ENCODE data around the gene VEZF1. TPM values are rescaled to one million over a fixed set of nuclear protein-coding genes. Genes with fewer than 3 reads are reported as not detected.

The VEZF1 gene
- total RNA-seq, 1 donor, result 51.8 TPM

DNA sequence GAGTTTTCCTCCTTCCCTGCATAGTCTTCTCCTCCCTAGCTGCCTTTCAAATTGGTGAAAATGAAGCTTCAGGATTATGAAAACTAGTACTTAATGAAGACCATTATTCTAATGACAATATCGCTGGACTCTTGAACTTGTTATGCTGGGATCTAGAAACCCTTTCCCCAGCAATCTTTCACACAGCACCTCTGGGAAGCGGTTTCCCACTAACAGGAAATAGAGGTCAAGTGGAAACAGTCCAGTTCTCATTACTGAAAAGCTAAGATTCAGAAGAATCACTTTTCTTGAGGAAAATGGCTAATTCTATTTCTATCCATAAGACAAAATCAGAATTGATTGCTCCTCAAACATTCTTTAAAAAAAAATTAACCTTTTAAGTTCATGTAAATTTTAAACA lies 2.0 kb upstream of the VEZF1 start:
- H3K4me3 ChIP-seq (ENCODE audit: low read depth, low read length), result no peak overlapping the region
- DNase-seq (ENCODE audit: low read depth), result no peak
- TF ChIP-seq, protein P1, sequence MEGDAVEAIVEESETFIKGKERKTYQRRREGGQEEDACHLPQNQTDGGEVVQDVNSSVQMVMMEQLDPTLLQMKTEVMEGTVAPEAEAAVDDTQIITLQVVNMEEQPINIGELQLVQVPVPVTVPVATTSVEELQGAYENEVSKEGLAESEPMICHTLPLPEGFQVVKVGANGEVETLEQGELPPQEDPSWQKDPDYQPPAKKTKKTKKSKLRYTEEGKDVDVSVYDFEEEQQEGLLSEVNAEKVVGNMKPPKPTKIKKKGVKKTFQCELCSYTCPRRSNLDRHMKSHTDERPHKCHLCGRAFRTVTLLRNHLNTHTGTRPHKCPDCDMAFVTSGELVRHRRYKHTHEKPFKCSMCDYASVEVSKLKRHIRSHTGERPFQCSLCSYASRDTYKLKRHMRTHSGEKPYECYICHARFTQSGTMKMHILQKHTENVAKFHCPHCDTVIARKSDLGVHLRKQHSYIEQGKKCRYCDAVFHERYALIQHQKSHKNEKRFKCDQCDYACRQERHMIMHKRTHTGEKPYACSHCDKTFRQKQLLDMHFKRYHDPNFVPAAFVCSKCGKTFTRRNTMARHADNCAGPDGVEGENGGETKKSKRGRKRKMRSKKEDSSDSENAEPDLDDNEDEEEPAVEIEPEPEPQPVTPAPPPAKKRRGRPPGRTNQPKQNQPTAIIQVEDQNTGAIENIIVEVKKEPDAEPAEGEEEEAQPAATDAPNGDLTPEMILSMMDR (IDR thresholded peaks at IDR 0.05; ENCODE audit: insufficient read depth, low read depth, low read length), result no peak

DNA sequence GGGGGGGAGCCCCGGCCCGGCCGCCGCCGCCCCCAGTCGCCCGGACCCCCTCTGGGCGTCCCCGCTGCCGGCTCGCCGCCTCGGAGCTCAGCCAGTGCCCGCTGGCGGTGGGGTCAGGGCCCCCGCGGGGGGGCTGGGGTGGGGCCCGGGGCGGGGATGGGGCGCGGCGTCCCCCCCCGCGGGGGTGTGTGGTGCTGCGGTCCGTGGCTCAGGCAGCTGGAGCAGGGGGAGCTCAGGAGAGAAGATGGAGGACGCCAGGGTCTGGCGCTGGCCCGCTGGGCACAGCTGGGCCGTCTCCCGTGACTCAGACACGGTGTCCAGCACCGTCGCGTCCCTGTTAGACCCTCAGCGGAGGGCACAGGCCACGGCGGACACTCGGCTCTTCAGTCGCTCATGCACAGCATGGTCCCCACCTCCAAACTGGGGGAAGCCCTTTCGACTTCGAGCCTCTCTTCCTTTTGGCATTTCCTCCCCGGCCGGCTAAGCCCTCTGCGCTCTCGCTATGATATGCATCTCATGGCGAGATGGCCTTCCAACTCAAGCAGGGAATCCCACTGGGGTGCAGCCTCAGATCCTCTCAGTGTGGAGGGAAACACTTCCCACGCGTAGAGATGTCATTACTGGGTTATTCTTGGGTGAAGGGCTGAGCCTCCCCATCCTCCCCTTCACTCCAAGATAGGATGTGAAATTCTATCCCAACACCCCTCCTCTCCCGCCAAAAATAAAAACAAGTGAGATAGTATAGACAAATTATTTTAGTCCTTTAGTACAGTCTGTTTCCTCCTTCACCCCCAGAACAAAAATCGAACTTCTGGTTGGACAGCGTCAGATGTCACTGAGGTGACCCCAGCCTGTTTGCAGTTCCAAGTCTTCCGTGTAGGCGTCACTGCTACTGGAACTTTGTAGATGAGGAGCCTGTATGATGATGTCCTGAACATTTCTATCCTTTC lies 522 bp upstream of the VEZF1 start:
- TF ChIP-seq, protein P1 (IDR thresholded peaks at IDR 0.05; ENCODE audit: insufficient read depth, low read depth, low read length), result peak; percentile 7
- peak overlapping the region; percentile 69 for H3K4me3 ChIP-seq (ENCODE audit: low read depth, low read length)
- peak; percentile 71 for DNase-seq (ENCODE audit: low read depth)

DNA sequence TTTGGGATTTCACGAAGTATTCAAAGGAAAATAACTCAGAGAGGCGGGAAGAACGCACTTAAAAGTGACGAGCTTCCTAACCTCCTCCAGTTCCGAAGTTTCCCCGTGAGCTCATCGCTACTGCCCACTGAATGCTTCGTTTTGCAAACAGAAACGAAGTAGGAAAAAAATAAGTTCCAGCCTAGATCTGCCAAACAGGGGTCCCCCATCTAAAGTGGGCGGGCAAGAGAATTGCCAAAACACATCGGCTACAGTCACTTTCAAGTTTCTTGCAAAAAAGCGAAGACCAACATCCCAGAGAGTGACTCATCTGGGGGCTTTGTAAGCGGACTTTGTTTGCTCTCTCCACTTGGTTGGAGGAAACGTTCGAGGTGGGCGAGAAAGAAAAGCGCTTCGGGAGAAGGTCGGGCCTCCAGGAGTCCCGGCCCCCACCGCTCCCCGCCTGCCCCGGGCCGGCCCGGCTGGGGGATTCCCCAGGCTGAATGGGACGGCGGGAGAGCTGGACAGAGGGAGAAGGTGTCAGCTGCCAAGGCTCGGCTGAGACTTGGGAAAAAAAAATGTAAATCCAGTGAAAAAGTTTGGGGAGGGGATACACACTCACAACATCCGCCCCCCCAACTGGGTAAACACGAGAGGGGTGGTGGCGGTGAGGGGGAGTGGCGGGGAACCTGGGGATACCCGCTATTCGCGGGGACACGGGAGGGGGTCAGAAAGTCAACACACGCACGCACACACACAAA lies 1.0 kb downstream of the VEZF1 start:
- TF ChIP-seq, protein P1 (IDR thresholded peaks at IDR 0.05; ENCODE audit: insufficient read depth, low read depth, low read length), result no peak
- peak overlapping the region; percentile 69 for H3K4me3 ChIP-seq (ENCODE audit: low read depth, low read length)
- peak; percentile 79 for DNase-seq (ENCODE audit: low read depth)

DNA sequence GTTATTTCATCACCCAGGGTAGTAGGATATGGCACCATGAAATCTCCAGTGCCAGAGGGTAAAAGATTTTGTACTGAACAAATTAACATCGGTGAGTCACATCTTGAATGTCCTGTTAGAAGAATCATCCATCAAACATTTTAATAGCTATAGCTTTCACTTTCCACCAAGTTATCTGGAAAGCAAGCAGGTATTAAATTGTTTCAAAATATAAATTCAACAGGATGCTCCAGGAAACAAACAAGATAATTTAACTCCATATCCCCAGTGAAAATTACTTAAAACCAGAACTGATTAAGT lies 2.4 kb downstream of the VEZF1 start:
- peak overlapping the region; percentile 69 for H3K4me3 ChIP-seq (ENCODE audit: low read depth, low read length)
- TF ChIP-seq, protein P1 (IDR thresholded peaks at IDR 0.05; ENCODE audit: insufficient read depth, low read depth, low read length), result no peak
- DNase-seq (ENCODE audit: low read depth), result peak; percentile 65

DNA sequence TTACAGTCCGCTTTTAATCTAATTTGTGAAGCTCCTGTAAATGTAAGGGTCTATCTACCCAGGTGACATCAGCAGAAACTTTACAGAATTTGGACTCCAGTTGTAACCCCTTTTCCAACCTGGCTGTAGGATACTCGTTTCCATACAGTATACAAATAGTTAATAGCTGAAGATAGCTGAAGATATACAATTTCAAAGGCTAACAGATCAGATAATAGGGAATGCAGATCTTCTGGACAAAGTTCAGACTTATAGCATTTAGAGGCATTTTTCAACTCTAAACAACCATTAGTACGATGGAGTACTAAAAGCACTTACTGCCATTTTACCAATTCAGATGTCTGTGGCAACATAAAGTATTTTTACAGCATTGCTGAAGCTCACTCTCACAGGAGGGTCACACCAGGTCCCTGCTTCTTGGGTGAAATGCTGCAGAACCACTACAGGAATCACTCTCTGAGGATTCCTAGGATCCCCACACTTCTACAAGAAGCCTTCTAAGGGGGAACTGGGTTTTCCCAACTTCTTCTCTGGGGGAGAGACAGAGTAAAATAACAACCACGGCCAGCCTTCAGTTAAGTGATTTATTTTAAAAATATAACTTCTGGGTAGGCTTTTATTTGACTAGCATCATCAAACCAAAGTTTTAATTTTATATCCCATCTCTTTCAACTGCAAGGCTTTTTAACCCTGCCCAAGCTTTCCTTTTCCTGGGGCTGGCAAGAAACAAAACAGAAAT lies 2.9 kb downstream of the VEZF1 start:
- TF ChIP-seq, protein P1 (IDR thresholded peaks at IDR 0.05; ENCODE audit: insufficient read depth, low read depth, low read length), result no peak
- peak; percentile 63 for DNase-seq (ENCODE audit: low read depth)
- H3K4me3 ChIP-seq (ENCODE audit: low read depth, low read length), result peak overlapping the region; percentile 69

DNA sequence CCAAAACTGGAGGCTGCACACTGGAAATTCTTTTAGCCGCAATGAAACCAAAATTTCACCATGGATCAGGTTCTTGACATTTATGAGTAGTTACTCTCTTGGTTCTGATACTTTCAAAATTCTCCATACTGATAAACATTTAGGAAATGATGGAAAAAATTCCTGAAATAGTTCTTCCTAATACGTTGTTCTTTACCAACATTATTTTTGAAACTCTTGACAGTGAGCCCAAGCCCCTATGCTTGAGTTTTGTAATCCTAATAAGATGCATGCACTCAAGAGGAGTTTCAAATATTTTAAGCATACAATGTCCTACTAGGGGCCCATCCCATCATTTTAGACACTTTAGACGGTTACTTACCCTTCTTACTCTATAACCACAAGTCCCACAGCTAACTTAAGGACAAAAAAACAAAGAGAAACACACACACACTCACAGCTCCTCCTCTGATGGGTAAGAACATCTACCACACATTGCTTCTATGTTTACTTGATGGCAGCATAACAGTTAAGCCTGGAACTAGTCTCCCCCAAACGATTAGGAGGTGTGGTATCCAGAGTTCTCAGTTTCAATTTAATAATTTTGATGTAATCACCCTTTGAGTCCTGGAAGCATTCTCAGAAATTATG lies 3.7 kb downstream of the VEZF1 start:
- DNase-seq (ENCODE audit: low read depth), result peak; percentile 72
- TF ChIP-seq, protein P1 (IDR thresholded peaks at IDR 0.05; ENCODE audit: insufficient read depth, low read depth, low read length), result no peak
- H3K4me3 ChIP-seq (ENCODE audit: low read depth, low read length), result peak overlapping the region; percentile 69
